NCI-H1694 (cell line): ENCODE data around the gene S100A3.
"Not testable (repeated sequence)": the region's sequence is repeated elsewhere in the genome, so short reads cannot be mapped to it uniquely, and the experiment has no call there.

Experiments
- DNase-seq: peaks from one replicate; lab custom pipeline; 2025; lab: John Stamatoyannopoulos, UW

The S100A3 gene

GRCh38 chr1:153569465-153569864 lies 20.4 kb upstream of the S100A3 start:
- no peak for DNase-seq

DNA sequence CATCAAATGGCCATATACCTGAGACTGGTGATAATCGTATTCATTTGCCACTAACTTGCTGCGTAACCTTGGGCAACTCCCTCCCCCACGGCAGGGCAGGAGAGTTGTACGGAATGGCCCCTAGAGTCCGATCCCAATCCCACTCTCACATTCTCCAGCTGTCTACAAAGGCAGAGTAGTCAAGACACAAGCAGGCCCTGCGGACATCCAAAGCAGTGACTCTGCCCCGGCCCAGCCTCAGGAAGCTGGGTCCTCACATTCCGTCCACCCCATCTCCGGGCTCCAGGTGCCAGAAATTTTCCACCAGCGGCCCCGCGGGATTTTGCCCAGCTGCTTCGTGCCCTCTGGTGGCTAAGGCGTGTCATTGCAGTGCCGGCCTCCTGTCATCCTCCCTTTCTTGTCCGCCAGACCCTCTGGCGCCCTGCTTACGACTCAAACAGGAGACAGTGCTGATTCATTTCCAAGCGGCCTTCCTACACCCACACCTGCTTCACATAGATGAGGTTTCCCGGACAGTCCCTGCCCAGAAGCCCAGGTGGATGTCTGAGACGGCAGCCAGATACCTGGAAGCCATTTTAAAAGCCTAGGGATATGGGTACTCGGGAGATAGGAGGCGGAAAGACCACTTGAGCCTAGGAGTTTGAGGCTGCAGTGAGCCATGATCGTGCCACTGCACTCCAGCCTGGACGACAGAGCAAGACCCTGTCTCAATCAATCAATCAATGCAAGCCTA lies 19.5 kb upstream of the S100A3 start:
- peak; percentile 91 for DNase-seq

DNA sequence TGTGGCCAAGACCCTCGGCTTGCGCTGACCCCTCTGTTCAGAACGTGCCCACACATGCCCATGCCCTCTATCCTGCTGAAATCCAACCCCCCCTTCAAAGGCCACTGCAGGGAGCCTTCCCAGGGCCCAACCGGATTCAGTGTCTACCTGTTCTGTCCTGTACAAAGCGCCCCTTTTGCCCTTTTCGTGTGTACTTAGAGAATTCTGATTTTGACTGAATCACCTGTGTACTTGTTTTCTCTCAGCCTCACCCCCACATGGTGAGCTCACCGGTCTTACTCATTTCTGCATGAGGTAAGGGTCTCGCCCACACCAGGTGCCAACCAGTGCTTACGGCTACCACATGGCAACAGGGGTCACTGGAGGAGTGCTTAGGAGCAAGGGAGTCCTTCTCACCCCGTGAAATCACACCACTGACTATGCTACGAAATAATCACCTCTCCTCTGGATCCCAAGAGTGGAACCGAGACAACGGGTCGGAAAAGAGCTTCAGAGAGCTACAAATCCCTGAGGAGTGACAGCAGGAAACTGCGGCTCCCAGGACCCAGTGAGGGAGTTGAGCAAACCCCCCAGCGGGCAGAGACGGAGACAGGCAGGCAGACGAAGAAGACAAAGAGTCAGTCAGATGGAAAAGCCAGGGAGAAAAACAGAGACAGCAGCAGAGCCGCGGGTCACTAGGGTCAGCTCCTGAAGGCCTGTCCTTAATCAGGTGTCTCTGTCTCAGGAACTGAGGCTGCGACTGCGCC lies 18.7 kb upstream of the S100A3 start:
- peak; percentile 67 for DNase-seq

DNA sequence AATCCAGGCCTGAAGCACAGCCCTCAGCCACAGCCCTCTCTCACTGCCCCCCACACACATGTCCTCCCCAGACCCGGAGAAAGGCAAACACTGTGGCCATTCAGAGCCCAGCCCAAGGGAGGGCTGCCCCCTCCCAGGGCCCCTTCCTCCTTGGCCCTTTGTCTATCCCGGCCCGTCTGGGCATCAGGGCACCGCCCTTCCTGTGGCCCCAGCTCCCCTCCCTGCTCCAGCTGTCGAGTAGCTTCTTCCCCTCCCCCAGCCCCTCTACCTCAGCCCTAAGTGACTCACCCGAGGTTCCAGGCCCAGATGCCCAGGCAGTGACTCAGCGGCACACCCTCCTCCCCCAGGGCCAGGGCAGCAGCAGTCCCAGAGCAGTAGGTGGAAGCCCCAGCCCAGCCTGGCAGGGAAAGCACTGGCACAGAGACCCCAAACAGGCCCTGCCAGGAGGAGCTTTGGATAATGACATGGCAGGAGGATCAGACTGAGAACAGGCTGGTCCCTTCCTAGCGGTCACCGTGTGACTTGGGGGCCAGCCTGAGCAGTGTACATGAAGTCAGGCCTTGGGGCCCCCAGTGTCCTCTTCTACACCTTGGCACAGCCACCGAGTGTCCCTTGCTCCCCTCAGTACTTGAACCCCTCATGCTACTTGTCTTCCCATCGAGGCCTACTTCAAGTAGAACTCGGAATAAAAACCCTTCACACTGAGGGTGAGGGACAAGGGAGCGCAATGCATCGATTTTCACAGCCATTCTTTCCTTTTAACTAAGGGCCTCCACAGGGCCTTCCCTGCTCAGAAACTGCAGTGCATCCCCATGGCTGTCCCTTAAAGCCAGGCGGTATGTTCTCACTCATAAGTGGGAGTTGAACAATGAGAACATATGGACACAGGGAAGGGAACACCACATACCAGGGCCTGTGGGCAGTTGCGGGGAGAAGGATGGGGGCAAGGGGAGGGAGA lies 17.6 kb upstream of the S100A3 start:
- peak; percentile 96 for DNase-seq

DNA sequence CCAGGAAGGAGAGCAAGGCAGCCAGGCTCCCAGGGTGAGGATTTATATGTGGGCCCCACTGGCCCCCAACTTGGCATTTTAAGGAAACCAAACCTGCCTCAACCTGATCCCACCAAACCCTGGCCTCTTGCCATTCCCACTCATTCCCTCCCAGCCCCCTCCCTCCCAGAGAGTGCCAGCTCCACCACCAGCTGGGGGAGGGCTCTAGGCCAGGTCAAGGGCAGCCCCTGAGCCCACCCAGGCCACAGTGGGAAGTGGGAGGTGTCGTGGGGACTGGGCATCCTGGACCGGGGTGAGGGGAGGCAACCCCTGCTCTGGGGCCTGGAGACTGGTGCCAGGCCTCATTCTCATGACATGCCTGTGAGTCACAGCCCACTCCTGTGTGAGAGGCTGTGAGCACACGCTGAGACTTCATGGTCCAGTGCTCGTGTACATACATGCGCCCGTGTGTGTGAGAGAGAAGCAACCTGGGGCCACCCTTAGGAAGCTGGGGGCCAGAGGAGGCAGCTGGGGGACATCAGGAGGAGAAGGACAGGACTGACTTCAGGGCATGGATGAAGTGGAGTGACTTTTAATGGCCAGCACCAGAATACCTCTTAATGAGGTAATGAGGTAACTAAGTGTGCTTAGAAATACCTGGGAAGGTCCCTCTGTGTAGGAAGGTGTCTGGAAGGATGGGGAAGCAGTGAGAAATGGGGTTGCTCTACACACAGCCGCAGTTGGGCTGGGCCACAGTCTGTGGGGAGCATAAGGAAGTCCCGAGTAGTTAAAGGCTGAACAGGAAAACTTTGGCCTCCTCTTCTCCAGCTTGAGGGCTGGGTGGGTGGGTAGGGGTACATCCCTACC lies 16.7 kb upstream of the S100A3 start, which contains the start of gene S100A2:
Gene S100A2 (minus strand): TSS at position 316 of the 846 bp plus-strand sequence. CDS start 1,967 bp downstream, outside the sequence.
- DNase-seq = peak; percentile 78

GRCh38 chr1:153563991-153564390 lies 14.9 kb upstream of the S100A3 start:
- DNase-seq = no peak

DNA sequence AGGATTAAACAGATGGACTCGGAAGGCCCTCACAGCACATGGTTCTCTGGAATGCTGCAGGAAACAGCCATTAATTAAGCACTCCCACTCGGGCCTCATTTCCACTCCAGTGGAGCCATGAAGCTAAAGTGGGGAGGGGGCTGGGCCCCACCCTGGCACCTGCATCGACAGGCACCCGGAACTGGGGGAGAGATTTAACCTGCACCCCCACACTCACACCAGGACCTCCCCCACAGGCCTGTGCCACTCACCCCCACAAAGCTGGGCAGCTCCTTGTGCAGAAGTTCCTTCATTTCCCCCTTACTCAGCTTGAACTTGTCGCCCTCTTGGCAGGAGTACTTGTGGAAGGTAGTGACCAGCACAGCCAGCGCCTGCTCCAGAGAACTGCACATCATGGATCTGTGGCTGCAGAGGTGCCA lies 14.4 kb upstream of the S100A3 start:
- DNase-seq = no peak

- DNase-seq = not testable (repeated sequence)
Measured at GRCh38 chr1:153562021-153562420, 13.0 kb upstream of the S100A3 start.

- DNase-seq = no peak
Measured at GRCh38 chr1:153561466-153561985, 12.5 kb upstream of the S100A3 start.

GRCh38 chr1:153560771-153561465 lies 11.9 kb upstream of the S100A3 start:
- no peak for DNase-seq

GRCh38 chr1:153560241-153560640 lies 11.2 kb upstream of the S100A3 start:
- no peak for DNase-seq

- no peak for DNase-seq
Measured at GRCh38 chr1:153557877-153558276, 8.8 kb upstream of the S100A3 start.

GRCh38 chr1:153556348-153556747 lies 7.3 kb upstream of the S100A3 start:
- DNase-seq = no peak

- no peak for DNase-seq
Measured at GRCh38 chr1:153553830-153554541, 4.9 kb upstream of the S100A3 start.

GRCh38 chr1:153553096-153553495 lies 4.0 kb upstream of the S100A3 start:
- DNase-seq = no peak

DNA sequence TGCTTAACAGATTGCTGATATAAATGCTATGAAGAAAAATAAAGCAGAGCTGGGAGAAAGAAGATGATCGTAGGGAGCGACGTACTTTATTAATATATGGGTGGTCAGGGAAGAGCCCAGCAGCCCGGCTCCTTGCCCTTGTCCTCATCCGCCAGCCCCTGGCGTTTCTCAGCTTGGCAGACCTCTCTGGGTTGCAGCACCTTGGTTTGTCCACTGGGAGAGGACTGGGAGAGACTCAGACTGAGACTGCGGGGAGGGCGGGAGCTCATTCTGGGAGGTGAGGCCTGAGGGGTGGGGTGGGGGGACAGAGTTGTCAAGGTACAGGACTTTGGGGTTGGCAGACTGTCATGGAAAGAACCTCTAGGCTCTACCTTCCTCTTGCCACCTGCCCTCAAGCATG lies 3.3 kb upstream of the S100A3 start:
- no peak for DNase-seq

DNA sequence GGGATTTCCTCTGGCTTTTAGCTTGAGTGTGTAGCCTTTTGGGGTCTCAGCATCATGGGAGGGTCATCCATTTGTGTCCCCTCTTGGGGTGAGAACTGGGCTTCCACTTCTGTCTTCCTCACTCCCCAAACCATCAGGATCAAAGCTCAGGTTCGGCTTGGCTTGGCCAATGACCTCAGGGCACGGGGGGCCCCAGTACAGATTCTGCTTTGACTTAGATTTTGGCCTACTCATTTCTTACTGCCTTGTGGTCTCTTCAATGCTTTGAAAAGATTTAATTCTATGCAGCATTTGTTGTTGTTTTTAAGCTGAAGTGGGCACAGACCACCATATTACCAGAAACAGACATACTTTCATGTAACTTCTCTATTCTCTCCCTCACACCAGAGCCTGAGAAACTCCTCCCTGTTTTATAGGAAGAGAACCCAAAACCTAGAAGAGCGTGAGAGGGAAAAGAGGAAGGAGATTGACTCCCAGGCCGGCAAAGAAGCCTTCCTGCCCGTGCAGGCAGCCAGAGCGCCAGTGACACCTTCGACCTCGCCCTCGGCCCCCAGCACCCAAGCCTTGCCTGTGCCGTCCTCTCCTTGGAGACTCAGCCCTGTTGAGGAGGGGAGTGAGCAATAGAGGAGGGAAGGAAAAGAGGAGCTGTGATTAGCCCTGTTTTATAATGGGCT lies 1.9 kb upstream of the S100A3 start:
- no peak for DNase-seq

GRCh38 chr1:153550398-153550758 lies 1.3 kb upstream of the S100A3 start:
- no peak for DNase-seq

DNA sequence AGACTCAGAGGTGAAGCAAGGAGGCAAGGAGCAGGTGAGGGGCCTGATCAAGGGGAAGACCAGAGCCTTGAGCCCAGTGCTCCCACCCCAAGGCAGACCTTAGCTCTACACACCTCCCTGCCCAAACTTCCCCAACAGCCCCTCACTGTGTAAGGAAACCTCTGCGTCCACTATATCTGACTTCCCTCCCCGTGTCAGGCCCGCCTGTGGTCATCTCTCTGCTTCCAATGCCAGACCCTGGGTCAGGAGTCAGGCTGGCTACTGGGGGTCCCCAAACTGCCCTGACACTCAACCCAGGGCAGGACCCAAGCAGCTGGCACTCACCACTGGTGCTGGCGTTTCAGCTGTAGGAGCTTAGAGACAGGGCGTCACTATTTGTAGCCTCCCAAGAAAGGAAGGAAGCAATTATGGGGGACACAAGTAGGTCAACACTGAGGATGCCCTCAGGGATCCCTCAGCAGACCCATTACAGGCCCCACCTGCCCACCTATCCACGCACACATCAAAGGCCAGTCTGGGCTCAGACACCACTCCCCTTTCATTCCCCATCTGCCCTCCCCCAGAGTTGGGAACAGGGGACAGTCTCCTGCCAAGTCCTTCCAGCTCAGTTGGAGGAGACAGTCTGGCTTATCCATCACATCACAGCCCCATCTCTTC lies 811 bp upstream of the S100A3 start:
- DNase-seq = no peak
